IMR-90 (cell line): Measurements from ENCODE around the gene SPAG4. TPM values are rescaled to one million over a fixed set of nuclear protein-coding genes. Genes with fewer than 3 reads are reported as not detected.
A peak's percentile ranks its signal among the peaks of the same experiment; 100 is the strongest.

Experiments used
- ATAC-seq: fragments of 200-7000 bp; cut with Tn5 transposase; 2 replicates; pipeline ENCODE4 v1.9.1; 2020; ENCODE audit warnings: low read depth, mild to moderate bottlenecking, moderate library complexity
- BruUV-seq: library from RNA; stranded (reverse); fragments of 400-500 nt; replicated peaks from 2 replicates; lab custom pipeline; 2021; lab: Mats Ljungman, UMichigan
- CTCF ChIA-PET: fragments of 300-600 bp; formaldehyde crosslinking; extraction: SDS; loops from one replicate; lab custom pipeline; 2021; ENCODE audit warnings: antibody characterized with exemption; lab: Yijun Ruan, JAX
- POLR2A ChIA-PET: fragments of 300-600 bp; sonication (Branson Sonifier 250); formaldehyde crosslinking; loops from one replicate; lab custom pipeline; 2022; ENCODE audit warnings: antibody characterized with exemption; ENCODE audit not compliant: unreplicated experiment; lab: Charles Lee
- DNase-seq: peaks from one replicate; pipeline ENCODE4 v3.0.0; 2013
- H2AFZ ChIP-seq: replicated peaks from 2 replicates; pipeline ENCODE3; 2013; ENCODE audit warnings: low read length, mild to moderate bottlenecking; ENCODE audit not compliant: poor library complexity
- H2AK5ac ChIP-seq: 2 replicates; pipeline ENCODE4 v1.6.1; 2013; ENCODE audit warnings: low read depth, low read length, inconsistent platforms
- H2AK9ac ChIP-seq: replicated peaks from 2 replicates; pipeline ENCODE3; 2013; ENCODE audit warnings: mild to moderate bottlenecking, low read depth, low read length, moderate library complexity; ENCODE audit not compliant: poor library complexity
- H2BK120ac ChIP-seq: 2 replicates; pipeline ENCODE4 v1.6.1; 2013; ENCODE audit warnings: low read depth, low read length, inconsistent platforms
- H2BK15ac ChIP-seq: 3 replicates; pipeline ENCODE4 v1.6.1; 2013; ENCODE audit warnings: low read depth, low read length, inconsistent platforms
- H2BK20ac ChIP-seq: 2 replicates; pipeline ENCODE4 v1.6.1; 2013; ENCODE audit warnings: low read depth, mild to moderate bottlenecking, inconsistent platforms, low read length, moderate library complexity
- H2BK5ac ChIP-seq: 2 replicates; pipeline ENCODE4 v1.6.1; 2013; ENCODE audit warnings: mild to moderate bottlenecking, low read depth, low read length, inconsistent platforms; ENCODE audit not compliant: poor library complexity, severe bottlenecking
- H3K14ac ChIP-seq: replicated peaks from 2 replicates; pipeline ENCODE4 v1.6.1; 2013; ENCODE audit warnings: low read depth, low read length, inconsistent platforms
- H3K18ac ChIP-seq: 2 replicates; pipeline ENCODE4 v1.6.1; 2013; ENCODE audit warnings: low read depth, low read length, control low read depth
- H3K23ac ChIP-seq: 2 replicates; pipeline ENCODE4 v1.6.1; 2013; ENCODE audit warnings: low read depth, low read length, inconsistent platforms
- H3K27ac ChIP-seq: 2 replicates; pipeline ENCODE4 v1.5.1; 2013; ENCODE audit warnings: mild to moderate bottlenecking, control low read depth, low read length; ENCODE audit not compliant: insufficient read depth
- H3K27me3 ChIP-seq: 2 replicates; pipeline ENCODE4 v1.6.1; 2013; ENCODE audit warnings: low read length; ENCODE audit not compliant: control insufficient read depth, insufficient read depth
- H3K36me3 ChIP-seq: 2 replicates; pipeline ENCODE4 v1.6.1; 2013; ENCODE audit warnings: low read length, mixed read lengths; ENCODE audit not compliant: control insufficient read depth, insufficient read depth
- H3K4ac ChIP-seq: 2 replicates; pipeline ENCODE4 v1.6.1; 2013; ENCODE audit warnings: low read depth, low read length, inconsistent platforms
- H3K4me1 ChIP-seq: 2 replicates; pipeline ENCODE4 v1.6.1; 2013; ENCODE audit warnings: low read length, mixed read lengths; ENCODE audit not compliant: control insufficient read depth, insufficient read depth
- H3K4me2 ChIP-seq: 2 replicates; pipeline ENCODE4 v1.6.1; 2013; ENCODE audit warnings: low read depth, mild to moderate bottlenecking, control low read depth, low read length, moderate library complexity
- H3K4me3 ChIP-seq: 2 replicates; pipeline ENCODE4 v1.5.1; 2013; ENCODE audit warnings: low read depth, mild to moderate bottlenecking, control low read depth, low read length, moderate library complexity; ENCODE audit not compliant: insufficient read depth
- H3K56ac ChIP-seq: 2 replicates; pipeline ENCODE4 v1.6.1; 2013; ENCODE audit warnings: low read length, inconsistent platforms; ENCODE audit not compliant: insufficient read depth; ENCODE audit errors: extremely low read depth
- H3K79me1 ChIP-seq, 2 experiments: 2 replicates each; pipeline ENCODE4 v1.6.1; 2013; ENCODE audit warnings: low read length in 2 of 2, inconsistent platforms in 1 of 2, low read depth in 1 of 2
- H3K9ac ChIP-seq: 2 replicates; pipeline ENCODE4 v1.6.1; 2013; ENCODE audit warnings: low read depth, low read length, control low read depth
- H3K9me1 ChIP-seq: 2 replicates; pipeline ENCODE4 v1.6.1; 2013; ENCODE audit warnings: low read length, inconsistent platforms; ENCODE audit not compliant: insufficient read depth
- H3K9me3 ChIP-seq: 2 replicates; pipeline ENCODE4 v1.6.1; 2013; ENCODE audit warnings: low read length; ENCODE audit not compliant: control insufficient read depth, insufficient read depth
- H4K20me1 ChIP-seq: 2 replicates; pipeline ENCODE4 v1.6.1; 2013; ENCODE audit warnings: low read length, inconsistent platforms; ENCODE audit not compliant: insufficient read depth
- H4K5ac ChIP-seq: 2 replicates; pipeline ENCODE4 v1.6.1; 2013; ENCODE audit warnings: mild to moderate bottlenecking, low read depth, low read length, control low read depth
- H4K8ac ChIP-seq, 2 experiments: 2 replicates each; pipeline ENCODE4 v1.6.1; 2013; ENCODE audit warnings: low read depth in 2 of 2, low read length in 2 of 2, control low read depth in 1 of 2, inconsistent platforms in 1 of 2
- H4K91ac ChIP-seq: 2 replicates; pipeline ENCODE4 v1.6.1; 2013; ENCODE audit warnings: low read depth, low read length, inconsistent platforms; ENCODE audit not compliant: insufficient read depth
- BHLHE40 ChIP-seq: fragments of 150-350 bp; IDR thresholded peaks from 2 replicates; pipeline ENCODE4 v1.6.1; 2016; ENCODE audit warnings: mild to moderate bottlenecking, low read depth, low read length
- CEBPB ChIP-seq: IDR thresholded peaks from 2 replicates; pipeline ENCODE4 v1.6.1; 2012; ENCODE audit warnings: low read depth, low read length, improper control_type of control experiment
- CHD1 ChIP-seq: IDR thresholded peaks from 2 replicates; pipeline ENCODE4 v1.6.1; 2012; ENCODE audit warnings: low read depth, low read length, improper control_type of control experiment
- CTCF ChIP-seq: conservative IDR thresholded peaks from 2 replicates; pipeline ENCODE4 v1.5.1; 2012; ENCODE audit warnings: mild to moderate bottlenecking, low read depth, low read length, improper control_type of control experiment
- FOS ChIP-seq: fragments of 150-350 bp; IDR thresholded peaks from 2 replicates; pipeline ENCODE4 v1.6.1; 2016; ENCODE audit warnings: low read depth, low read length
- MAFK ChIP-seq: IDR thresholded peaks from 2 replicates; pipeline ENCODE4 v1.6.1; 2012; ENCODE audit warnings: low read depth, low read length, improper control_type of control experiment
- MXI1 ChIP-seq: IDR thresholded peaks from 2 replicates; pipeline ENCODE4 v1.6.1; 2012; ENCODE audit warnings: low read depth, mild to moderate bottlenecking, low read length, moderate library complexity, borderline replicate concordance
- NFE2L2 ChIP-seq: fragments of 150-350 bp; IDR thresholded peaks from 2 replicates; pipeline ENCODE4 v1.6.1; 2016; ENCODE audit warnings: low read depth, mild to moderate bottlenecking, low read length
- POLR2A ChIP-seq: IDR thresholded peaks from 2 replicates; pipeline ENCODE4 v1.6.1; 2012; ENCODE audit warnings: mild to moderate bottlenecking, low read depth, low read length
- RAD21 ChIP-seq: IDR thresholded peaks from 2 replicates; pipeline ENCODE4 v1.6.1; 2012; ENCODE audit warnings: low read length, improper control_type of control experiment
- RFX5 ChIP-seq: IDR thresholded peaks from 2 replicates; pipeline ENCODE4 v1.8.0; 2012; ENCODE audit warnings: low read depth, mild to moderate bottlenecking, low read length, moderate library complexity
- SMC3 ChIP-seq: fragments of 150-350 bp; IDR thresholded peaks from 2 replicates; pipeline ENCODE4 v1.6.1; 2016; ENCODE audit warnings: low read depth, mild to moderate bottlenecking, antibody characterized with exemption, low read length, moderate library complexity
- USF2 ChIP-seq: fragments of 150-350 bp; IDR thresholded peaks from 2 replicates; pipeline ENCODE4 v1.6.1; 2017; ENCODE audit warnings: mild to moderate bottlenecking, antibody characterized with exemption, low read length, low read depth
- WGBS, 2 experiments: methylation state at CpG; one replicate each; pipeline versions ENCODE4 v1.1.5 to v1.1.7; 2013; ENCODE audit warnings: missing lambda C conversion rate in 2 of 2; ENCODE audit not compliant: insufficient read length in 1 of 2; ENCODE audit errors: extremely low coverage in 2 of 2; 5-methylcytosine and 5-hydroxymethylcytosine counted together
- dilution Hi-C: fragments of 300-500 bp; cut with HindIII; formaldehyde crosslinking; loops from one replicate; pipeline ENCODE4 v1.14.3; 2018; ENCODE audit warnings: low sequenced_read_pairs; ENCODE audit not compliant: unreplicated experiment
- in situ Hi-C: fragments of 300-500 bp; cut with MboI; formaldehyde crosslinking; loops from 3 replicates; pipeline ENCODE4 v1.14.3; 2019; ENCODE audit warnings: low sequenced_read_pairs, inconsistent platforms, mixed read lengths
- intact Hi-C: fragments of 100-400 bp; cut with micrococcal nuclease; formaldehyde crosslinking; loops from 2 replicates; pipeline ENCODE4 v1.10.0; 2022
- polyA plus RNA-seq, 3 experiments: library from polyadenylated mRNA; depleted of rRNA; stranded (reverse); fragments of >200 nt; gene quantifications; 2 replicates each; pipeline ENCODE4 v1.2.3, GENCODE V29; 2012; ENCODE audit warnings: low replicate concordance in 1 of 3
- total RNA-seq: library from RNA; depleted of rRNA; stranded (reverse); fragments of >200 nt; gene quantifications from 2 replicates; pipeline ENCODE4 v1.2.3, GENCODE V29; 2012

The SPAG4 gene
- total and polyA plus RNA-seq, 2 of the 4 experiments (the other 2 are of a cell fraction): 1.8 to 5.5 TPM

GRCh38 chr20:35636095-35636494 is 20.5 kb downstream of the SPAG4 start:
- H3K27ac ChIP-seq: no peak overlapping the region
- peaks cover 37% of the 10 kb centered on the region for H3K9me1 ChIP-seq
- dilution Hi-C loops (no loop called here), intact Hi-C loops (no loop called here), in situ Hi-C loops (no loop called here)
- H3K23ac ChIP-seq: no peak overlapping the region
- no peak overlapping the region for H2AK5ac ChIP-seq
- H3K36me3 ChIP-seq: peaks cover 12% of the 10 kb centered on the region
- no peak overlapping the region for H2BK15ac ChIP-seq
- no peak overlapping the region for H3K9ac ChIP-seq
- H4K8ac ChIP-seq: no peak overlapping the region
- ChIA-PET CTCF (no interaction called here), POLR2A (no interaction called here)
- H3K14ac ChIP-seq: no peak overlapping the region
- H4K91ac ChIP-seq: no peak overlapping the region
- H2AK9ac ChIP-seq: no peak overlapping the region
- H3K56ac ChIP-seq: no peak overlapping the region
- TF ChIP-seq MXI1 (no peak), RFX5 (no peak), MAFK (no peak), RAD21 (no peak), CHD1 (no peak), NFE2L2 (no peak), CTCF (no peak), SMC3 (no peak), BHLHE40 (no peak), POLR2A (no peak), CEBPB (no peak), FOS (no peak), USF2 (no peak)
- no peak overlapping the region for H2BK20ac ChIP-seq
- H3K4me1 ChIP-seq: peaks cover 11% of the 10 kb centered on the region
- WGBS, 2 experiments: 60% methylated on average over 1 of the region's 2 CpGs; no CpG with 5 or more reads in 1 of the 2 experiments
- no peak overlapping the region for H3K18ac ChIP-seq
- H3K27me3 ChIP-seq: no peaks in the 10 kb centered on the region
- H3K4me2 ChIP-seq: no peak overlapping the region
- DNase-seq: no peak
- peaks cover 86% of the 10 kb centered on the region for H4K20me1 ChIP-seq
- H3K79me1 ChIP-seq: peaks cover 50 to 91% of the 10 kb centered on the region in 2 experiments
- no peak overlapping the region for H4K5ac ChIP-seq
- ATAC-seq: peak; percentile 24
- H2BK120ac ChIP-seq: no peak overlapping the region
- no peak overlapping the region for H2BK5ac ChIP-seq
- no peak overlapping the region for H3K4me3 ChIP-seq
- H3K9me3 ChIP-seq: no peaks in the 10 kb centered on the region
- H3K4ac ChIP-seq: no peak overlapping the region
- no TSS peak for BruUV-seq
- H2AFZ ChIP-seq: no peak overlapping the region
